ENCODE data around the gene HOMER3. TPM values are rescaled to one million over a fixed set of nuclear protein-coding genes. Genes with fewer than 3 reads are reported as not detected.

Gene HOMER3
- total RNA-seq, 1 experiment from 2014 or later: 58.9 TPM

- Mint-ChIP-seq H3K27me3 (ENCODE audit: insufficient read depth, unreplicated experiment) (no peaks in the 10 kb centered on the region), H3K27ac (ENCODE audit: low read depth, unreplicated experiment) (no peak overlapping the region), H3K36me3 (ENCODE audit: insufficient read depth, unreplicated experiment) (peaks cover 13% of the 10 kb centered on the region), H3K4me1 (ENCODE audit: insufficient read depth, unreplicated experiment) (no peaks in the 10 kb centered on the region), H3K4me3 (ENCODE audit: unreplicated experiment) (no peak overlapping the region), H3K9me3 (ENCODE audit: unreplicated experiment) (no peaks in the 10 kb centered on the region)
- intact Hi-C loops (cut with micrococcal nuclease): no loop called here
- no peak for TF ChIP-seq CTCF (IDR thresholded peaks at IDR 0.05; ENCODE audit: unreplicated experiment)
- ChIA-PET CTCF (no interaction called here), POLR2A (interaction anchor here (0.7 to 3.3 kb wide), 2 partner anchors 13 to 77 kb away, joined by 3 to 12 read pairs; partner anchors contain the start of genes COPE and DDX49)
- no TSS peak for BruUV-seq (replicated peaks)
- DNase-seq (ENCODE audit: unreplicated experiment): no peak
Observed at GRCh38 chr19:18905513-18906236, 35.3 kb downstream of the HOMER3 start.

- no peak for DNase-seq (ENCODE audit: unreplicated experiment)
- ChIA-PET CTCF (interaction anchor here (0.7 to 1.4 kb wide), 2 partner anchors 26 to 58 kb away, joined by 3 to 4 read pairs; no protein-coding TSS in a partner anchor), POLR2A (interaction anchor here (1.1 kb wide), 1 partner anchor 10 kb away, joined by 5 read pairs; no protein-coding TSS in a partner anchor)
- H3K27me3 Mint-ChIP-seq (ENCODE audit: insufficient read depth, unreplicated experiment): no peaks in the 10 kb centered on the region
- no peak overlapping the region for H3K27ac Mint-ChIP-seq (ENCODE audit: low read depth, unreplicated experiment)
- no TSS peak for BruUV-seq (replicated peaks)
- no peak for TF ChIP-seq CTCF (IDR thresholded peaks at IDR 0.05; ENCODE audit: unreplicated experiment)
- intact Hi-C loops (cut with micrococcal nuclease): no loop called here
- H3K36me3 Mint-ChIP-seq (ENCODE audit: insufficient read depth, unreplicated experiment): peaks cover 13% of the 10 kb centered on the region
- H3K4me3 Mint-ChIP-seq (ENCODE audit: unreplicated experiment): no peak overlapping the region
- H3K4me1 Mint-ChIP-seq (ENCODE audit: insufficient read depth, unreplicated experiment): no peaks in the 10 kb centered on the region
- H3K9me3 Mint-ChIP-seq (ENCODE audit: unreplicated experiment): no peaks in the 10 kb centered on the region
Observed at GRCh38 chr19:18905058-18905456, 36.0 kb downstream of the HOMER3 start.

GRCh38 chr19:18904334-18905057 is 36.5 kb downstream of the HOMER3 start:
- H3K27ac Mint-ChIP-seq (ENCODE audit: low read depth, unreplicated experiment): no peak overlapping the region
- H3K9me3 Mint-ChIP-seq (ENCODE audit: unreplicated experiment): no peaks in the 10 kb centered on the region
- BruUV-seq (replicated peaks): no TSS peak
- ChIA-PET POLR2A (interaction anchor here (1.1 kb wide), 1 partner anchor 10 kb away, joined by 5 read pairs; no protein-coding TSS in a partner anchor), CTCF (interaction anchor here (0.7 to 1.4 kb wide), 2 partner anchors 27 to 57 kb away, joined by 3 to 4 read pairs; no protein-coding TSS in a partner anchor)
- no peak for TF ChIP-seq CTCF (IDR thresholded peaks at IDR 0.05; ENCODE audit: unreplicated experiment)
- H3K27me3 Mint-ChIP-seq (ENCODE audit: insufficient read depth, unreplicated experiment): no peaks in the 10 kb centered on the region
- no peaks in the 10 kb centered on the region for H3K4me1 Mint-ChIP-seq (ENCODE audit: insufficient read depth, unreplicated experiment)
- intact Hi-C loops (cut with micrococcal nuclease): no loop called here
- H3K4me3 Mint-ChIP-seq (ENCODE audit: unreplicated experiment): no peak overlapping the region
- H3K36me3 Mint-ChIP-seq (ENCODE audit: insufficient read depth, unreplicated experiment): peaks cover 13% of the 10 kb centered on the region
- DNase-seq (ENCODE audit: unreplicated experiment): no peak
